ENCODE measurements around the gene SERINC3.

The SERINC3 gene

GRCh38 chr20:44495802-44496481, 25.9 kb downstream of the SERINC3 start:
- TF ChIP-seq, protein P1, sequence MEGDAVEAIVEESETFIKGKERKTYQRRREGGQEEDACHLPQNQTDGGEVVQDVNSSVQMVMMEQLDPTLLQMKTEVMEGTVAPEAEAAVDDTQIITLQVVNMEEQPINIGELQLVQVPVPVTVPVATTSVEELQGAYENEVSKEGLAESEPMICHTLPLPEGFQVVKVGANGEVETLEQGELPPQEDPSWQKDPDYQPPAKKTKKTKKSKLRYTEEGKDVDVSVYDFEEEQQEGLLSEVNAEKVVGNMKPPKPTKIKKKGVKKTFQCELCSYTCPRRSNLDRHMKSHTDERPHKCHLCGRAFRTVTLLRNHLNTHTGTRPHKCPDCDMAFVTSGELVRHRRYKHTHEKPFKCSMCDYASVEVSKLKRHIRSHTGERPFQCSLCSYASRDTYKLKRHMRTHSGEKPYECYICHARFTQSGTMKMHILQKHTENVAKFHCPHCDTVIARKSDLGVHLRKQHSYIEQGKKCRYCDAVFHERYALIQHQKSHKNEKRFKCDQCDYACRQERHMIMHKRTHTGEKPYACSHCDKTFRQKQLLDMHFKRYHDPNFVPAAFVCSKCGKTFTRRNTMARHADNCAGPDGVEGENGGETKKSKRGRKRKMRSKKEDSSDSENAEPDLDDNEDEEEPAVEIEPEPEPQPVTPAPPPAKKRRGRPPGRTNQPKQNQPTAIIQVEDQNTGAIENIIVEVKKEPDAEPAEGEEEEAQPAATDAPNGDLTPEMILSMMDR (conservative IDR thresholded peaks at IDR 0.05; ENCODE audit: low read depth, low read length) = no peak
- no peak overlapping the region for H3K4me3 ChIP-seq (ENCODE audit: low read depth, low read length)
- DNase-seq (ENCODE audit: low read depth) = peak; percentile 96

GRCh38 chr20:44495257-44495656, 26.6 kb downstream of the SERINC3 start:
- DNase-seq (ENCODE audit: low read depth) = peak; percentile 98
- H3K4me3 ChIP-seq (ENCODE audit: low read depth, low read length) = no peak overlapping the region
- TF ChIP-seq, protein P1 (conservative IDR thresholded peaks at IDR 0.05; ENCODE audit: low read depth, low read length) = no peak

DNA sequence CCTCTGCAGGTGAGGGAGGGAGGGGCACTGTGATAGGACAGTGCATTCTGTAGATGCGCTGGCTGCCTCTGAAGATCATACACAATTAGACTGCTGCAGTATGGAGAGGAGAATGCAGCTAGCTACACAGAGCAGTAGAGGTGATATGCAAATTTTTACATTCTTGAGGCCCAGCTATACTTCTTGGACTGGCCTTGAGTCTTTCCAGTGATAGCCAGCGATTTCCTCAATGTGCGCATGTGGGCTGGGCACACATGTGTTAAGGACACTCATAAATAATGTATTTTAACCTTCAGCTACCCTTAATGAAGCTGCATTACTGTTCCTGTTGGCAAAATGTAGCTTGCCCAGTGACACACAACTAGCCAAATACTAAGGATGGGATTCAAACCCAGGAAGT, 27.2 kb downstream of the SERINC3 start:
- no peak overlapping the region for H3K4me3 ChIP-seq (ENCODE audit: low read depth, low read length)
- TF ChIP-seq, protein P1 (conservative IDR thresholded peaks at IDR 0.05; ENCODE audit: low read depth, low read length) = no peak
- peak; percentile 60 for DNase-seq (ENCODE audit: low read depth)

DNA sequence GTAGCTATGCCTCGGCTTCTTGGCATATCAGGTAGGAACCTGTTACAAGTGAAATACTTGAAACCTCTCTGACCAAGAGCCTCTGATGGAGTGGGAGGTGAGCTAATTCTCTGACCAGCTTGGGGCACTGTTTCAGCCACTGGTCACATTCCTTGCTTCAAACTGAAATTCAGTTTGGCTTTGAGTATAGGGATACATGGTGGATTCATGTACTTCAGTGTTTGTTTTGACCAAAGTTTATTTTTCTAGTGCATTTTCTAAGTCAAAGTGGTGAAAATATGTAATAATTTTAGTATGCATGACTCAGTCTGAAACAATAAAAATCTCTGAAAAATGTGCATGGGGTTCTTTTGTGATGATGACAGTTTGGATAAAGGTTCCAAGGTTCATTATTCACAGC, 27.6 kb downstream of the SERINC3 start:
- no peak overlapping the region for H3K4me3 ChIP-seq (ENCODE audit: low read depth, low read length)
- TF ChIP-seq, protein P1 (conservative IDR thresholded peaks at IDR 0.05; ENCODE audit: low read depth, low read length) = peak; percentile 20
- peak; percentile 81 for DNase-seq (ENCODE audit: low read depth)

- peak; percentile 77 for DNase-seq (ENCODE audit: low read depth)
- TF ChIP-seq, protein P1 (conservative IDR thresholded peaks at IDR 0.05; ENCODE audit: low read depth, low read length) = no peak
- no peak overlapping the region for H3K4me3 ChIP-seq (ENCODE audit: low read depth, low read length)
These were observed 30.1 kb downstream of the SERINC3 start for GRCh38 chr20:44491635-44492395.

DNA sequence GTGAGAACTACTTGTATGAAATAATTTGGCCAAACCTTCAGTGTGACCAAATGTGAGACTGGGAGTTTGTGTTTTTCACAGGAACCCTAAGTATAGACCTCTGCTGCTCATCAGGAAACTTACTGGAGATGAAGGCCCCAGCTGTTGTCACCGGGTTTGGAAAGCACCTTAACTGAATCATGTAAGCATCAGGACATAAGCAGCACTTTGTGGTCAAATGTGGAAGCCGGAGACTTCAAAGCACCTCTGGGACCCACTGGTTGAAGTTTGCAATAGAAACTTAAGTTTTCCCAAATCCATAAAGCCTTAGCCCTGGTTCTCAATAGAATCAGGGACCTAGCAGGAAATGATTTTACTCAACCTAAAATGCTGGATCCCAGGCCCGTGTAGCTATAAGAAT, 31.9 kb downstream of the SERINC3 start:
- no peak for DNase-seq (ENCODE audit: low read depth)
- TF ChIP-seq, protein P1 (conservative IDR thresholded peaks at IDR 0.05; ENCODE audit: low read depth, low read length) = no peak
- no peak overlapping the region for H3K4me3 ChIP-seq (ENCODE audit: low read depth, low read length)
